A673 (cell line): ENCODE data around the gene TIAL1. TPM values are rescaled to one million over a fixed set of nuclear protein-coding genes. Genes with fewer than 3 reads are reported as not detected.

Source experiments
- BruUV-seq: library from RNA; stranded (reverse); fragments of 400-500 nt; replicated peaks from 2 replicates; lab custom pipeline; 2021; lab: Mats Ljungman, UMichigan
- CTCF ChIA-PET: fragments of 300-600 bp; sonication (Branson Sonifier 250); formaldehyde crosslinking; loops from one replicate; lab custom pipeline; 2022; ENCODE audit warnings: antibody characterized with exemption; lab: Charles Lee
- POLR2A ChIA-PET: fragments of 300-600 bp; sonication (Branson Sonifier 250); formaldehyde crosslinking; loops from one replicate; lab custom pipeline; 2022; ENCODE audit warnings: antibody characterized with exemption; ENCODE audit not compliant: low non-redundant PET; lab: Charles Lee
- DNase-seq: peaks from one replicate; pipeline ENCODE4 v3.0.0-alpha.2; 2015; ENCODE audit warnings: low spot score
- H3K27ac ChIP-seq: fragments of 200-600 bp; sonication (generic); 2 replicates; pipeline ENCODE4 v1.5.1; 2016; ENCODE audit warnings: mixed run types, low read depth, mild to moderate bottlenecking, mixed read lengths, antibody characterized with exemption, low read length; ENCODE audit not compliant: poor library complexity, severe bottlenecking
- H3K27me3 ChIP-seq: fragments of 200-600 bp; sonication (generic); replicated peaks from 2 replicates; pipeline ENCODE4 v1.6.1; 2017; ENCODE audit warnings: mixed run types, low read depth, mild to moderate bottlenecking, mixed read lengths, antibody characterized with exemption, low read length; ENCODE audit not compliant: insufficient read depth, poor library complexity
- H3K36me3 ChIP-seq: fragments of 200-600 bp; sonication (generic); 2 replicates; pipeline ENCODE4 v1.6.1; 2016; ENCODE audit warnings: mixed run types, mild to moderate bottlenecking, mixed read lengths, antibody characterized with exemption, low read length; ENCODE audit not compliant: insufficient read depth, poor library complexity, severe bottlenecking
- H3K4me1 ChIP-seq: fragments of 200-600 bp; sonication (generic); 2 replicates; pipeline ENCODE4 v1.6.1; 2017; ENCODE audit warnings: mixed run types, mild to moderate bottlenecking, mixed read lengths, antibody characterized with exemption, low read length; ENCODE audit not compliant: insufficient read depth, poor library complexity, severe bottlenecking
- H3K4me3 ChIP-seq: fragments of 200-600 bp; sonication (generic); 2 replicates; pipeline ENCODE4 v1.5.1; 2016; ENCODE audit warnings: low read depth, mixed run types, mild to moderate bottlenecking, mixed read lengths, low read length; ENCODE audit not compliant: poor library complexity, severe bottlenecking
- H3K9me3 ChIP-seq: fragments of 200-600 bp; sonication (generic); 2 replicates; pipeline ENCODE4 v1.6.1; 2016; ENCODE audit warnings: mixed run types, low read depth, mild to moderate bottlenecking, mixed read lengths, antibody characterized with exemption, low read length; ENCODE audit not compliant: poor library complexity, severe bottlenecking
- EZH2 ChIP-seq: fragments of 200-600 bp; sonication (generic); IDR thresholded peaks from 2 replicates; pipeline ENCODE4 v1.6.1; 2017; ENCODE audit warnings: borderline replicate concordance, low read depth, mild to moderate bottlenecking, mixed read lengths, antibody characterized with exemption, low read length; ENCODE audit not compliant: poor library complexity, severe bottlenecking
- intact Hi-C: fragments of 100-400 bp; cut with micrococcal nuclease; formaldehyde crosslinking; loops from one replicate; pipeline ENCODE4 v1.10.0; 2022; ENCODE audit not compliant: unreplicated experiment
- total RNA-seq: library from RNA; stranded (reverse); gene quantifications from 2 replicates; pipeline ENCODE4 v1.2.3, GENCODE V29; 2021
- TF ChIP-seq, protein P1 (sequence below): fragments of 300-800, 200-600 bp; sonication (generic); conservative IDR thresholded peaks from 2 replicates; pipeline ENCODE4 v1.5.1; 2017; ENCODE audit warnings: low read depth, mild to moderate bottlenecking, antibody characterized with exemption, low read length, moderate library complexity, mixed read lengths

The TIAL1 gene
- total RNA-seq, 1 experiment from 2014 or later: 199 TPM

DNA sequence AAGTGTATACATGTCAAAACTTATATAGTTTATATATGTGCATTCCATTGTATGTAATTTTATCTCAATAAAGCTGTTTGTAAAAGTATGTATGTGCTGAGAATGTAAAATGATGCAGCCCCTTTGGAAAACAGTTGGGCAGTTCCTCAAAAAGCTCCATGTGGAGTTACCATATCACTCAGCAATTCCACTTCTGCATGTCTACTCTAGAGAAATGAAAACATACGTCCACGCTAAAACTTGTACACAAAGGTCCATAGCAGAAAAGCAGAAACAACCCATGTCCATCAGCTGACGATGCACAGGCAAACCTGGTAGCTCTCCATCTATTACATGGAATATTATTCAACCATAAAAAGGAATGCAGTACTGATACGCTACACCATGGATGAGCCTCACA, 45.9 kb downstream of the TIAL1 start:
- intact Hi-C loops: no loop called here
- Histone ChIP-seq H3K9me3 (no peaks in the 10 kb centered on the region), H3K27ac (no peak overlapping the region), H3K4me1 (peaks cover 9% of the 10 kb centered on the region), H3K4me3 (no peak overlapping the region), H3K36me3 (no peaks in the 10 kb centered on the region), H3K27me3 (no peaks in the 10 kb centered on the region)
- no TSS peak for BruUV-seq
- TF ChIP-seq EZH2: no peak
- TF ChIP-seq, protein P1, sequence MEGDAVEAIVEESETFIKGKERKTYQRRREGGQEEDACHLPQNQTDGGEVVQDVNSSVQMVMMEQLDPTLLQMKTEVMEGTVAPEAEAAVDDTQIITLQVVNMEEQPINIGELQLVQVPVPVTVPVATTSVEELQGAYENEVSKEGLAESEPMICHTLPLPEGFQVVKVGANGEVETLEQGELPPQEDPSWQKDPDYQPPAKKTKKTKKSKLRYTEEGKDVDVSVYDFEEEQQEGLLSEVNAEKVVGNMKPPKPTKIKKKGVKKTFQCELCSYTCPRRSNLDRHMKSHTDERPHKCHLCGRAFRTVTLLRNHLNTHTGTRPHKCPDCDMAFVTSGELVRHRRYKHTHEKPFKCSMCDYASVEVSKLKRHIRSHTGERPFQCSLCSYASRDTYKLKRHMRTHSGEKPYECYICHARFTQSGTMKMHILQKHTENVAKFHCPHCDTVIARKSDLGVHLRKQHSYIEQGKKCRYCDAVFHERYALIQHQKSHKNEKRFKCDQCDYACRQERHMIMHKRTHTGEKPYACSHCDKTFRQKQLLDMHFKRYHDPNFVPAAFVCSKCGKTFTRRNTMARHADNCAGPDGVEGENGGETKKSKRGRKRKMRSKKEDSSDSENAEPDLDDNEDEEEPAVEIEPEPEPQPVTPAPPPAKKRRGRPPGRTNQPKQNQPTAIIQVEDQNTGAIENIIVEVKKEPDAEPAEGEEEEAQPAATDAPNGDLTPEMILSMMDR: no peak
- DNase-seq: no peak
- CTCF ChIA-PET: no interaction called here
- POLR2A ChIA-PET: no interaction called here

DNA sequence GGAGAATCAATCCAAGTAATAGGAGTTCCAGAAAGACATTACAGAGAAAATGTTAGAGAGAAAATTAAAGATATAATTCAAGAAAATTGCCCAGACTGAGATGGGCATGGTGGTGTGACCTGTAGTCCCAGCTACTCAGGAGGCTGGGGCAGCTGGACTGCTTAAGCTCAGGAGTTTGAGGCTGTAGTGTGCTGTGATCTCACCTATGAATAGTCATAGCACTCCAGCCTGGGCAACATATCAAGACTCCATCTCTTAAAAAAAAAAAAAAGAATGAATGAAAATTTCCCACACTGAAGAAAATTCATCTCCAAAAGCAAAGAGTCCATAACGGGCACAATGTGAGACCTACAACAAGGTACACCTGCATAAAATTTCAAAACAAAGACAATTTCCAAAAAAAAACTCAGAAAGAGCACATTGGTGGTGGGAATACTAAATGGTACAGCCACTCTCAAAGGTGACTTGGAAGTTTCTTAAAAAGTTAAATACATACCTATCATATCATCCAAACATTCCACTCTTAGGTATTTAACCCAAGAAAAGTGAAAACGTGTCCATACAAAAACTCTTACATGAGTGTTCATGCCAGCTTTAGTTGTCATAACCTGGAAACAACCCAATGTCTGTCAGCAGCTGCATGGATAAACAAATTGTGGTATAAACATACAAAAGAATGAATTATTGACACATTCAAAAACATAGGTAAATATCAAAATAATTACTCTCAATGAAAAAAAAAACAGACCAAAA, 47.3 kb downstream of the TIAL1 start:
- no peak overlapping the region for H3K4me3 ChIP-seq
- no peaks in the 10 kb centered on the region for H3K9me3 ChIP-seq
- H3K27me3 ChIP-seq: no peaks in the 10 kb centered on the region
- TF ChIP-seq, protein P1: no peak
- TF ChIP-seq EZH2: no peak
- CTCF ChIA-PET: no interaction called here
- POLR2A ChIA-PET: no interaction called here
- H3K27ac ChIP-seq: no peak overlapping the region
- intact Hi-C loops: no loop called here
- no TSS peak for BruUV-seq
- H3K4me1 ChIP-seq: peaks cover 20% of the 10 kb centered on the region
- no peaks in the 10 kb centered on the region for H3K36me3 ChIP-seq
- no peak for DNase-seq

DNA sequence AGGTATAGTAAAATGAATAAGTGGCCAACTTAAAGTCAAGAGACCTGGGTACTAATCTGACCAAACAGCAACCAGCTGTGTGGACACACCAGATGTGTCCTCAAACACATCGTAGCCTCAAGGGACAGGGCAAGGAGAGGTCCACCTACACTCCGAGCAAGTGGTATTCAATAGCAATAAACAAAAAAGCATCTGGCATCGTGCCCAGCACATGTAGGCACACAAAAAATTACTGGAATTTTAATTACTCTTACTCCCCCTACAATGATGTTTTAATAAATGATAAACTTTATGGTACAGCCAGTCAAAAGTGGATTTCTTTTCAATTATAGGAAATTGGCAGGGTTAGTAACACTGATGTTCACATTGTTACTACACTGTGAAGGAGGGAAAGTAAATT, 50.8 kb downstream of the TIAL1 start:
- CTCF ChIA-PET: interaction anchor here (1.0 kb wide), 1 partner anchor 347 kb away, joined by 3 read pairs; no protein-coding TSS in a partner anchor
- intact Hi-C loops: no loop called here

More for the DNA sequence above, 50.8 kb downstream of the TIAL1 start:
- no TSS peak for BruUV-seq
- POLR2A ChIA-PET: no interaction called here
- TF ChIP-seq, protein P1: no peak
- no peak for TF ChIP-seq EZH2
- Histone ChIP-seq H3K4me3 (no peak overlapping the region), H3K27ac (no peak overlapping the region), H3K9me3 (no peaks in the 10 kb centered on the region), H3K36me3 (no peaks in the 10 kb centered on the region), H3K27me3 (no peaks in the 10 kb centered on the region), H3K4me1 (peaks cover 42% of the 10 kb centered on the region)
- no peak for DNase-seq
